HCT116 (cell line): ENCODE measurements around the gene COL15A1. TPM values are rescaled to one million over a fixed set of nuclear protein-coding genes. Genes with fewer than 3 reads are reported as not detected.

Experiments
- ATAC-seq: fragments of 200-7000 bp; cut with Tn5 transposase; 2 replicates; pipeline ENCODE4 v1.9.1; 2020; ENCODE audit warnings: mild to moderate bottlenecking, moderate library complexity
- BruUV-seq: library from RNA; stranded (reverse); fragments of 400-500 nt; replicated peaks from 2 replicates; lab custom pipeline; 2021; lab: Mats Ljungman, UMichigan
- CTCF ChIA-PET: fragments of 300-600 bp; sonication (Branson Sonifier 250); formaldehyde crosslinking; loops from one replicate; lab custom pipeline; 2021; ENCODE audit warnings: antibody characterized with exemption; lab: Charles Lee
- POLR2A ChIA-PET: fragments of 300-600, 350-600 bp; sonication (Branson Sonifier 250); formaldehyde crosslinking; loops from one replicate; lab custom pipeline; 2021; ENCODE audit warnings: antibody characterized with exemption; lab: Charles Lee
- RAD21 ChIA-PET, 2 experiments: fragments of 300-600 bp; sonication (Branson Sonifier 250); formaldehyde crosslinking; loops; one replicate each; lab custom pipeline; 2023; ENCODE audit warnings: low total read pairs in 2 of 2; ENCODE audit not compliant: uncharacterized antibody in 2 of 2, unreplicated experiment in 2 of 2, low non-redundant PET in 1 of 2; lab: Charles Lee
- DNase-seq: peaks from one replicate; pipeline ENCODE4 v3.0.0-alpha.2; 2010; ENCODE audit warnings: low read depth, low spot score
- H2AFZ ChIP-seq: fragments of 200-600 bp; shearing (Covaris generic), sonication (generic); 2 replicates; pipeline ENCODE4 v1.6.1; 2017; ENCODE audit warnings: low read depth, mixed run types, mixed read lengths, antibody characterized with exemption, low read length; ENCODE audit not compliant: poor library complexity, severe bottlenecking
- H3K27ac ChIP-seq: 2 replicates; pipeline ENCODE4 v1.5.1; 2012; ENCODE audit warnings: low read depth, low read length
- H3K27me3 ChIP-seq: fragments of 200-600 bp; sonication (generic); 2 replicates; pipeline ENCODE4 v1.6.1; 2016; ENCODE audit warnings: mixed run types, low read length, mixed read lengths; ENCODE audit not compliant: insufficient read depth
- H3K36me3 ChIP-seq, 2 experiments: fragments of 200-500 bp in 1 of 2; fragments of 200-600 bp in 1 of 2; sonication (Bioruptor generic) in 1 of 2; sonication (generic) in 1 of 2; 2 replicates each; pipeline versions ENCODE4 v1.5.1 to v1.6.1; 2014 to 2016; ENCODE audit warnings: low read length in 2 of 2, inconsistent platforms in 1 of 2, mixed read lengths in 1 of 2, mixed run types in 1 of 2; ENCODE audit not compliant: insufficient read depth in 2 of 2, control insufficient read depth in 1 of 2
- H3K4me1 ChIP-seq, 2 experiments: fragments of 200-600 bp in 1 of 2; sonication (generic) in 1 of 2; 2 replicates each; pipeline versions ENCODE4 v1.5.1 to v1.6.1; 2012 to 2017; ENCODE audit warnings: low read length in 2 of 2, inconsistent platforms in 1 of 2, mild to moderate bottlenecking in 1 of 2, mixed read lengths in 1 of 2, mixed run types in 1 of 2, moderate library complexity in 1 of 2; ENCODE audit not compliant: insufficient read depth in 2 of 2, control insufficient read depth in 1 of 2
- H3K4me2 ChIP-seq: fragments of 200-600 bp; sonication (generic); 2 replicates; pipeline ENCODE4 v1.6.1; 2017; ENCODE audit warnings: mixed run types, low read length, mixed read lengths
- H3K4me3 ChIP-seq, 2 experiments: fragments of 200-600 bp in 1 of 2; sonication (generic) in 1 of 2; replicated peaks in 1 of 2; 2 replicates each; pipeline ENCODE4 v1.5.1; 2011 to 2016; ENCODE audit warnings: low read length in 2 of 2, control low read depth in 1 of 2, low read depth in 1 of 2, mild to moderate bottlenecking in 1 of 2, mixed read lengths in 1 of 2, mixed run types in 1 of 2
- H3K79me2 ChIP-seq: fragments of 200-600 bp; sonication (generic); 2 replicates; pipeline ENCODE4 v1.6.1; 2017; ENCODE audit warnings: mild to moderate bottlenecking, mixed run types, low read length, moderate library complexity, mixed read lengths; ENCODE audit not compliant: insufficient read depth
- H3K9ac ChIP-seq: fragments of 200-600 bp; sonication (generic); 2 replicates; pipeline ENCODE4 v1.6.1; 2016; ENCODE audit warnings: low read length, mixed read lengths
- H3K9me2 ChIP-seq: fragments of 200-600 bp; sonication (generic), shearing (Covaris generic); 2 replicates; pipeline ENCODE4 v1.6.1; 2017; ENCODE audit warnings: mixed run types, mild to moderate bottlenecking, moderate library complexity; ENCODE audit not compliant: insufficient read depth
- H3K9me3 ChIP-seq, 2 experiments: fragments of 200-500 bp in 1 of 2; fragments of 200-600 bp in 1 of 2; sonication (Bioruptor generic) in 1 of 2; sonication (generic) in 1 of 2; 2 replicates each; pipeline ENCODE4 v1.6.1; 2014 to 2017; ENCODE audit warnings: low read length in 2 of 2, mixed read lengths in 2 of 2, inconsistent platforms in 1 of 2, low read depth in 1 of 2, mild to moderate bottlenecking in 1 of 2, mixed run types in 1 of 2, moderate library complexity in 1 of 2; ENCODE audit not compliant: control insufficient read depth in 1 of 2, insufficient read depth in 1 of 2
- H4K20me1 ChIP-seq: fragments of 200-600 bp; sonication (generic), shearing (Covaris generic); 2 replicates; pipeline ENCODE4 v1.6.1; 2017; ENCODE audit warnings: mixed run types, mild to moderate bottlenecking, moderate library complexity; ENCODE audit not compliant: insufficient read depth
- CBX3 ChIP-seq: IDR thresholded peaks from 2 replicates; pipeline ENCODE4 v1.6.1; 2012; ENCODE audit warnings: low read depth
- ELF1 ChIP-seq: IDR thresholded peaks from 2 replicates; pipeline ENCODE4 v1.6.1; 2012; ENCODE audit warnings: low read depth, borderline replicate concordance
- EZH2 ChIP-seq: fragments of 200-600 bp; sonication (generic); IDR thresholded peaks from 2 replicates; pipeline ENCODE4 v1.6.1; 2017; ENCODE audit warnings: antibody characterized with exemption, mixed run types
- FOSL1 ChIP-seq: IDR thresholded peaks from 2 replicates; pipeline ENCODE4 v1.6.1; 2012; ENCODE audit warnings: low read depth
- JUND ChIP-seq: IDR thresholded peaks from 2 replicates; pipeline ENCODE4 v1.6.1; 2012
- MAX ChIP-seq: IDR thresholded peaks from 2 replicates; pipeline ENCODE4 v1.6.1; 2012
- RAD21 ChIP-seq: IDR thresholded peaks from 2 replicates; pipeline ENCODE4 v1.6.1; 2012; ENCODE audit warnings: low read depth, mild to moderate bottlenecking
- SIN3A ChIP-seq: IDR thresholded peaks from 2 replicates; pipeline ENCODE4 v1.6.1; 2012; ENCODE audit warnings: low read depth
- SP1 ChIP-seq: IDR thresholded peaks from 2 replicates; pipeline ENCODE4 v1.6.1; 2012; ENCODE audit warnings: low read depth
- SRF ChIP-seq: IDR thresholded peaks from 2 replicates; pipeline ENCODE4 v1.6.1; 2012; ENCODE audit warnings: low read depth
- YY1 ChIP-seq: IDR thresholded peaks from 2 replicates; pipeline ENCODE4 v1.6.1; 2011; ENCODE audit warnings: low read length, low read depth, moderate library complexity, mild to moderate bottlenecking; ENCODE audit not compliant: insufficient replicate concordance; ENCODE audit errors: extremely low read depth
- ZBTB33 ChIP-seq: IDR thresholded peaks from 2 replicates; pipeline ENCODE4 v1.6.1; 2011; ENCODE audit warnings: mild to moderate bottlenecking, low read length, moderate library complexity; ENCODE audit not compliant: insufficient replicate concordance; ENCODE audit errors: extremely low read depth
- intact Hi-C: fragments of 100-400 bp; cut with micrococcal nuclease; formaldehyde crosslinking; loops from 2 replicates; pipeline ENCODE4 v1.10.0; 2022
- total RNA-seq: library from RNA; stranded (reverse); gene quantifications from one replicate; pipeline ENCODE4 v1.2.1, GENCODE V29; 2021; ENCODE audit not compliant: unreplicated experiment
- TF ChIP-seq, protein P1 (sequence below), 3 experiments: fragments of 200-600 bp in 1 of 3; sonication (generic) in 1 of 3; IDR thresholded peaks in 2 of 3; conservative IDR thresholded peaks in 1 of 3; 2 replicates each; pipeline ENCODE4 v1.5.1; 2012 to 2017; ENCODE audit warnings: low read depth in 2 of 3, low read length in 2 of 3, antibody characterized with exemption in 1 of 3, borderline replicate concordance in 1 of 3, control low read depth in 1 of 3, mild to moderate bottlenecking in 1 of 3, mixed read lengths in 1 of 3, mixed run types in 1 of 3, moderate library complexity in 1 of 3; ENCODE audit not compliant: insufficient read depth in 1 of 3
- TF ChIP-seq, protein P2 (sequence below): IDR thresholded peaks from 2 replicates; pipeline ENCODE4 v1.6.1; 2012

Gene COL15A1
- total RNA-seq, 1 experiment from 2014 or later: 0.15 TPM

GRCh38 chr9:99073985-99074901, 130.5 kb downstream of the COL15A1 start:
- ChIA-PET POLR2A (no interaction called here), CTCF (no interaction called here), RAD21 (no interaction called here)
- no TSS peak for BruUV-seq
- no peak overlapping the region for H3K27ac ChIP-seq
- H3K79me2 ChIP-seq: no peaks in the 10 kb centered on the region
- DNase-seq: no peak
- no peak overlapping the region for H3K4me3 ChIP-seq
- H3K9ac ChIP-seq: no peak overlapping the region
- H3K9me3 ChIP-seq: no peaks in the 10 kb centered on the region
- H4K20me1 ChIP-seq: no peaks in the 10 kb centered on the region
- no peak for ATAC-seq
- H3K36me3 ChIP-seq: no peaks in the 10 kb centered on the region
- H3K4me1 ChIP-seq: no peaks in the 10 kb centered on the region
- intact Hi-C loops: no loop called here
- H3K4me2 ChIP-seq: no peak overlapping the region
- no peaks in the 10 kb centered on the region for H3K9me2 ChIP-seq
- TF ChIP-seq, protein P1, sequence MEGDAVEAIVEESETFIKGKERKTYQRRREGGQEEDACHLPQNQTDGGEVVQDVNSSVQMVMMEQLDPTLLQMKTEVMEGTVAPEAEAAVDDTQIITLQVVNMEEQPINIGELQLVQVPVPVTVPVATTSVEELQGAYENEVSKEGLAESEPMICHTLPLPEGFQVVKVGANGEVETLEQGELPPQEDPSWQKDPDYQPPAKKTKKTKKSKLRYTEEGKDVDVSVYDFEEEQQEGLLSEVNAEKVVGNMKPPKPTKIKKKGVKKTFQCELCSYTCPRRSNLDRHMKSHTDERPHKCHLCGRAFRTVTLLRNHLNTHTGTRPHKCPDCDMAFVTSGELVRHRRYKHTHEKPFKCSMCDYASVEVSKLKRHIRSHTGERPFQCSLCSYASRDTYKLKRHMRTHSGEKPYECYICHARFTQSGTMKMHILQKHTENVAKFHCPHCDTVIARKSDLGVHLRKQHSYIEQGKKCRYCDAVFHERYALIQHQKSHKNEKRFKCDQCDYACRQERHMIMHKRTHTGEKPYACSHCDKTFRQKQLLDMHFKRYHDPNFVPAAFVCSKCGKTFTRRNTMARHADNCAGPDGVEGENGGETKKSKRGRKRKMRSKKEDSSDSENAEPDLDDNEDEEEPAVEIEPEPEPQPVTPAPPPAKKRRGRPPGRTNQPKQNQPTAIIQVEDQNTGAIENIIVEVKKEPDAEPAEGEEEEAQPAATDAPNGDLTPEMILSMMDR (IDR thresholded peaks at IDR 0.05 in 2 of 3, conservative IDR thresholded peaks at IDR 0.05 in 1 of 3; ENCODE audit: borderline replicate concordance in 1 of 3, insufficient read depth in 1 of 3, low read depth in 2 of 3, low read length in 2 of 3): no peak
- TF ChIP-seq MAX (no peak), SIN3A (no peak), SRF (no peak), ZBTB33 (no peak), EZH2 (no peak), ELF1 (no peak), RAD21 (no peak), CBX3 (no peak), JUND (no peak), SP1 (no peak), YY1 (no peak), FOSL1 (no peak)
- TF ChIP-seq, protein P2, sequence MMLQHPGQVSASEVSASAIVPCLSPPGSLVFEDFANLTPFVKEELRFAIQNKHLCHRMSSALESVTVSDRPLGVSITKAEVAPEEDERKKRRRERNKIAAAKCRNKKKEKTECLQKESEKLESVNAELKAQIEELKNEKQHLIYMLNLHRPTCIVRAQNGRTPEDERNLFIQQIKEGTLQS: no peak
- no peaks in the 10 kb centered on the region for H3K27me3 ChIP-seq
- H2AFZ ChIP-seq: no peak overlapping the region
